B cell (primary cell): ENCODE results near the gene FGF4.

Source experiments
- EZH2 ChIP-seq: IDR thresholded peaks from 2 replicates; pipeline ENCODE4 v1.6.1; 2012; ENCODE audit warnings: borderline replicate concordance, low read depth, mild to moderate bottlenecking, moderate library complexity, low read length; ENCODE audit not compliant: insufficient read depth, poor library complexity, severe bottlenecking
- TF ChIP-seq, protein P1 (sequence below): fragments of 200-600 bp; IDR thresholded peaks from one replicate; pipeline ENCODE4 v1.8.0; 2022; ENCODE audit warnings: antibody characterized with exemption, mild to moderate bottlenecking

DNA sequence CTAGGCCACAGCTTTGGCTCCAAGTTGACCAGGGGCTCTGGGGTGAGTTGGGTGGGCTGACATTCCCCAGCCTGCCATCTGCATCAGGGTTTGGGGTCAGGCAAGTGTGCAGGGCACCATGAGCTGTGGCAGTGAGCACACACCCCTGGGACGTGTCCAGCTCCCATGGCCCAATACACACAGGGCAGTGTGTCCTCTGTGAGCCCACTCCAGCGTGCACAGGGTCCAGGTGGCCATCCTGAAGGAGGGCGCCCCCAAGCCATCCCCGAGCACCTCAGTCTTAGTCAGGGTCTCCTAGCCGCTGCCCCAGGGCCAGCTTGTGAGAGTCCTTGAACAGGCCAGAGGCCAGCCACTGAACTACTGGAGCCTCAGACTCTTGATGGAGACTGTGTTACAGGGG, 45.3 kb upstream of the FGF4 start:
- TF ChIP-seq, protein P1, sequence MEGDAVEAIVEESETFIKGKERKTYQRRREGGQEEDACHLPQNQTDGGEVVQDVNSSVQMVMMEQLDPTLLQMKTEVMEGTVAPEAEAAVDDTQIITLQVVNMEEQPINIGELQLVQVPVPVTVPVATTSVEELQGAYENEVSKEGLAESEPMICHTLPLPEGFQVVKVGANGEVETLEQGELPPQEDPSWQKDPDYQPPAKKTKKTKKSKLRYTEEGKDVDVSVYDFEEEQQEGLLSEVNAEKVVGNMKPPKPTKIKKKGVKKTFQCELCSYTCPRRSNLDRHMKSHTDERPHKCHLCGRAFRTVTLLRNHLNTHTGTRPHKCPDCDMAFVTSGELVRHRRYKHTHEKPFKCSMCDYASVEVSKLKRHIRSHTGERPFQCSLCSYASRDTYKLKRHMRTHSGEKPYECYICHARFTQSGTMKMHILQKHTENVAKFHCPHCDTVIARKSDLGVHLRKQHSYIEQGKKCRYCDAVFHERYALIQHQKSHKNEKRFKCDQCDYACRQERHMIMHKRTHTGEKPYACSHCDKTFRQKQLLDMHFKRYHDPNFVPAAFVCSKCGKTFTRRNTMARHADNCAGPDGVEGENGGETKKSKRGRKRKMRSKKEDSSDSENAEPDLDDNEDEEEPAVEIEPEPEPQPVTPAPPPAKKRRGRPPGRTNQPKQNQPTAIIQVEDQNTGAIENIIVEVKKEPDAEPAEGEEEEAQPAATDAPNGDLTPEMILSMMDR, result no peak
- no peak for TF ChIP-seq EZH2
